ENCODE results near the gene YAE1.

Gene YAE1

GRCh38 chr7:39606941-39607340, 40.7 kb downstream of the YAE1 start:
- no peak for DNase-seq (ENCODE audit: low read depth in 3 of 3)

GRCh38 chr7:39607865-39608264, 41.7 kb downstream of the YAE1 start:
- no peak for DNase-seq (ENCODE audit: low read depth in 3 of 3)

GRCh38 chr7:39608278-39608677, 42.1 kb downstream of the YAE1 start:
- no peak for DNase-seq (ENCODE audit: low read depth in 3 of 3)

- no peak for DNase-seq (ENCODE audit: low read depth in 3 of 3)
These were observed 43.1 kb downstream of the YAE1 start for GRCh38 chr7:39609113-39609934.

GRCh38 chr7:39609935-39610263, 43.7 kb downstream of the YAE1 start:
- no peak for DNase-seq (ENCODE audit: low read depth in 3 of 3)

GRCh38 chr7:39613577-39613976, 47.4 kb downstream of the YAE1 start:
- no peak for DNase-seq (ENCODE audit: low read depth in 3 of 3)

GRCh38 chr7:39614299-39614698, 48.1 kb downstream of the YAE1 start:
- no peak for DNase-seq (ENCODE audit: low read depth in 3 of 3)

- DNase-seq (ENCODE audit: low read depth in 3 of 3), result no peak
These were observed 49.3 kb downstream of the YAE1 start for GRCh38 chr7:39615350-39615975.

GRCh38 chr7:39616138-39616537, 49.9 kb downstream of the YAE1 start:
- DNase-seq (ENCODE audit: low read depth in 3 of 3), result no peak

- DNase-seq (ENCODE audit: low read depth in 3 of 3), result no peak
These were observed 50.8 kb downstream of the YAE1 start for GRCh38 chr7:39617005-39617404.

- DNase-seq (ENCODE audit: low read depth in 3 of 3), result no peak
These were observed 52.7 kb downstream of the YAE1 start for GRCh38 chr7:39618868-39619267.

GRCh38 chr7:39620486-39620885, 54.3 kb downstream of the YAE1 start:
- no peak for DNase-seq (ENCODE audit: low read depth in 3 of 3)

GRCh38 chr7:39621261-39621660, 55.1 kb downstream of the YAE1 start:
- no peak for DNase-seq (ENCODE audit: low read depth in 3 of 3)

- no peak for DNase-seq (ENCODE audit: low read depth in 3 of 3)
These were observed 55.7 kb downstream of the YAE1 start for GRCh38 chr7:39621784-39622411.
